GM18868 (cell line): ENCODE data around the gene GNG3.
"Not testable (repeated sequence)": the region's sequence is repeated elsewhere in the genome, so short reads cannot be mapped to it uniquely, and the experiment has no call there.

Experiments
- ATAC-seq: cut with Tn5 transposase; IDR thresholded peaks from one replicate; pipeline ENCODE4 v1.9.1; 2021; ENCODE audit warnings: mild to moderate bottlenecking, moderate library complexity; ENCODE audit not compliant: unreplicated experiment

The GNG3 gene

GRCh38 chr11:62716206-62716605 lies 8.7 kb downstream of the GNG3 start:
- no peak for ATAC-seq

- ATAC-seq, result no peak
These were observed 9.3 kb downstream of the GNG3 start for GRCh38 chr11:62716816-62717215.

GRCh38 chr11:62719302-62719978 lies 12.0 kb downstream of the GNG3 start:
- no peak for ATAC-seq

GRCh38 chr11:62721994-62722393 lies 14.5 kb downstream of the GNG3 start:
- no peak for ATAC-seq

- ATAC-seq, result no peak
These were observed 16.7 kb downstream of the GNG3 start for GRCh38 chr11:62724171-62724570.

- ATAC-seq, result no peak
These were observed 18.2 kb downstream of the GNG3 start for GRCh38 chr11:62725646-62726045.

- ATAC-seq, result no peak
These were observed 18.9 kb downstream of the GNG3 start for GRCh38 chr11:62726156-62726914.

- no peak for ATAC-seq
These were observed 19.4 kb downstream of the GNG3 start for GRCh38 chr11:62726915-62727164.

GRCh38 chr11:62727165-62727871 lies 19.8 kb downstream of the GNG3 start, which contains the start of gene HNRNPUL2:
Gene HNRNPUL2, minus strand, starts transcription at chr11:62727457. Its CDS starts 301 bp downstream, at chr11:62727156.
- peak; percentile 70 for ATAC-seq

GRCh38 chr11:62727872-62728170 lies 20.3 kb downstream of the GNG3 start:
- peak; percentile 51 for ATAC-seq

- ATAC-seq, result peak; percentile 22
These were observed 20.9 kb downstream of the GNG3 start, which contains the start of gene TTC9C for GRCh38 chr11:62728171-62728988. Gene TTC9C, plus strand, starts transcription at chr11:62728486. Its CDS starts 363 bp downstream, at chr11:62728849.

- ATAC-seq, result not testable (repeated sequence)
These were observed 22.6 kb downstream of the GNG3 start for GRCh38 chr11:62730076-62730475.

- no peak for ATAC-seq
These were observed 25.4 kb downstream of the GNG3 start for GRCh38 chr11:62732830-62733229.

- ATAC-seq, result no peak
These were observed 29.7 kb downstream of the GNG3 start for GRCh38 chr11:62737196-62737595.

GRCh38 chr11:62747475-62748160 lies 40.1 kb downstream of the GNG3 start:
- no peak for ATAC-seq

- not testable (repeated sequence) for ATAC-seq
These were observed 42.5 kb downstream of the GNG3 start for GRCh38 chr11:62749931-62750330.

GRCh38 chr11:62752177-62752785 lies 44.8 kb downstream of the GNG3 start:
- no peak for ATAC-seq

GRCh38 chr11:62752994-62753735 lies 45.7 kb downstream of the GNG3 start:
- ATAC-seq, result no peak
